ENCODE measurements around the gene CFTR. TPM values are rescaled to one million over a fixed set of nuclear protein-coding genes. Genes with fewer than 3 reads are reported as not detected.

The CFTR gene
- total and polyA plus RNA-seq, 2 of the 4 experiments (the other 2 are of a cell fraction), result 0.18 to 0.21 TPM

GRCh38 chr7:117656806-117657205 is 177.0 kb downstream of the CFTR start:
- dilution Hi-C loops (cut with HindIII; ENCODE audit: low sequenced_read_pairs, unreplicated experiment), result no loop called here

More at GRCh38 chr7:117656806-117657205, 177.0 kb downstream of the CFTR start:
- H2BK5ac ChIP-seq (ENCODE audit: low read depth, low read length, poor library complexity, severe bottlenecking), result no peak overlapping the region
- TF ChIP-seq, protein P1, sequence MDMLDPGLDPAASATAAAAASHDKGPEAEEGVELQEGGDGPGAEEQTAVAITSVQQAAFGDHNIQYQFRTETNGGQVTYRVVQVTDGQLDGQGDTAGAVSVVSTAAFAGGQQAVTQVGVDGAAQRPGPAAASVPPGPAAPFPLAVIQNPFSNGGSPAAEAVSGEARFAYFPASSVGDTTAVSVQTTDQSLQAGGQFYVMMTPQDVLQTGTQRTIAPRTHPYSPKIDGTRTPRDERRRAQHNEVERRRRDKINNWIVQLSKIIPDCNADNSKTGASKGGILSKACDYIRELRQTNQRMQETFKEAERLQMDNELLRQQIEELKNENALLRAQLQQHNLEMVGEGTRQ (IDR thresholded peaks at IDR 0.05; ENCODE audit: low read depth, low read length), result no peak
- TF ChIP-seq RCOR1 (IDR thresholded peaks at IDR 0.05; ENCODE audit: insufficient replicate concordance, low read length) (no peak), POLR2A (IDR thresholded peaks at IDR 0.05; ENCODE audit: low read depth, low read length) (no peak), NFE2L2 (IDR thresholded peaks at IDR 0.05; ENCODE audit: low read depth, low read length) (no peak), RAD21 (IDR thresholded peaks at IDR 0.05; ENCODE audit: low read length) (no peak), SMC3 (IDR thresholded peaks at IDR 0.05; ENCODE audit: low read depth, low read length) (no peak), MXI1 (IDR thresholded peaks at IDR 0.05; ENCODE audit: borderline replicate concordance, low read depth, low read length) (no peak), FOS (IDR thresholded peaks at IDR 0.05; ENCODE audit: low read depth, low read length) (no peak), ELK1 (IDR thresholded peaks at IDR 0.05; ENCODE audit: borderline replicate concordance, low read depth, low read length) (no peak), BHLHE40 (IDR thresholded peaks at IDR 0.05; ENCODE audit: low read depth, low read length) (no peak), RFX5 (IDR thresholded peaks at IDR 0.05; ENCODE audit: low read depth, low read length) (no peak), CEBPB (IDR thresholded peaks at IDR 0.05; ENCODE audit: low read depth, low read length) (no peak), MAFK (IDR thresholded peaks at IDR 0.05; ENCODE audit: low read depth, low read length) (no peak)
- TF ChIP-seq, protein P2, sequence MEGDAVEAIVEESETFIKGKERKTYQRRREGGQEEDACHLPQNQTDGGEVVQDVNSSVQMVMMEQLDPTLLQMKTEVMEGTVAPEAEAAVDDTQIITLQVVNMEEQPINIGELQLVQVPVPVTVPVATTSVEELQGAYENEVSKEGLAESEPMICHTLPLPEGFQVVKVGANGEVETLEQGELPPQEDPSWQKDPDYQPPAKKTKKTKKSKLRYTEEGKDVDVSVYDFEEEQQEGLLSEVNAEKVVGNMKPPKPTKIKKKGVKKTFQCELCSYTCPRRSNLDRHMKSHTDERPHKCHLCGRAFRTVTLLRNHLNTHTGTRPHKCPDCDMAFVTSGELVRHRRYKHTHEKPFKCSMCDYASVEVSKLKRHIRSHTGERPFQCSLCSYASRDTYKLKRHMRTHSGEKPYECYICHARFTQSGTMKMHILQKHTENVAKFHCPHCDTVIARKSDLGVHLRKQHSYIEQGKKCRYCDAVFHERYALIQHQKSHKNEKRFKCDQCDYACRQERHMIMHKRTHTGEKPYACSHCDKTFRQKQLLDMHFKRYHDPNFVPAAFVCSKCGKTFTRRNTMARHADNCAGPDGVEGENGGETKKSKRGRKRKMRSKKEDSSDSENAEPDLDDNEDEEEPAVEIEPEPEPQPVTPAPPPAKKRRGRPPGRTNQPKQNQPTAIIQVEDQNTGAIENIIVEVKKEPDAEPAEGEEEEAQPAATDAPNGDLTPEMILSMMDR (conservative IDR thresholded peaks at IDR 0.05; ENCODE audit: low read depth, low read length), result no peak
- H3K79me1 ChIP-seq (ENCODE audit: low read depth in 1 of 2, low read length in 2 of 2), result no peaks in the 10 kb centered on the region
- H3K56ac ChIP-seq (ENCODE audit: extremely low read depth, insufficient read depth, low read length), result no peak overlapping the region
- WGBS, 2 experiments (ENCODE audit: extremely low coverage in 2 of 2, insufficient read length in 1 of 2), result no CpG with 5 or more reads among the region's 2 CpGs
- ChIA-PET POLR2A (ENCODE audit: unreplicated experiment) (no interaction called here), CTCF (no interaction called here)
- peaks cover 3% of the 10 kb centered on the region; the same call in 1 of the 2 replicates for H3K4me1 ChIP-seq (ENCODE audit: control insufficient read depth, insufficient read depth, low read length)
- no peak overlapping the region for H3K18ac ChIP-seq (ENCODE audit: low read depth, low read length)
- no peak overlapping the region for H3K23ac ChIP-seq (ENCODE audit: low read depth, low read length)
- no peaks in the 10 kb centered on the region for H3K27me3 ChIP-seq (ENCODE audit: control insufficient read depth, insufficient read depth, low read length)
- no peak overlapping the region for H3K4me3 ChIP-seq (ENCODE audit: insufficient read depth, low read depth, low read length)
- no peak overlapping the region for H2BK20ac ChIP-seq (ENCODE audit: low read depth, low read length)
- no peak overlapping the region for H2AFZ ChIP-seq (replicated peaks; ENCODE audit: low read length, poor library complexity)
- intact Hi-C loops (cut with micrococcal nuclease) (no loop called here), in situ Hi-C loops (cut with MboI; ENCODE audit: low sequenced_read_pairs) (no loop called here)
- no peak overlapping the region for H3K4me2 ChIP-seq (ENCODE audit: low read depth, low read length)
- no peak overlapping the region for H4K8ac ChIP-seq (ENCODE audit: low read depth in 2 of 2, low read length in 2 of 2)
- no peak overlapping the region for H3K9ac ChIP-seq (ENCODE audit: low read depth, low read length)
- DNase-seq (no peak), ATAC-seq (ENCODE audit: low read depth) (no peak)
- H3K9me1 ChIP-seq (ENCODE audit: insufficient read depth, low read length), result no peaks in the 10 kb centered on the region; the same call in 1 of the 2 replicates
- H3K14ac ChIP-seq (replicated peaks; ENCODE audit: low read depth, low read length), result no peak overlapping the region
- H2AK9ac ChIP-seq (replicated peaks; ENCODE audit: low read depth, low read length, poor library complexity), result no peak overlapping the region
- H4K5ac ChIP-seq (ENCODE audit: low read depth, low read length), result no peak overlapping the region
- H3K27ac ChIP-seq (ENCODE audit: insufficient read depth, low read length), result no peak overlapping the region
- H3K9me3 ChIP-seq (ENCODE audit: control insufficient read depth, insufficient read depth, low read length), result no peaks in the 10 kb centered on the region
- no peak overlapping the region for H2AK5ac ChIP-seq (ENCODE audit: low read depth, low read length)
- no peak overlapping the region for H3K4ac ChIP-seq (ENCODE audit: low read depth, low read length)
- no peaks in the 10 kb centered on the region for H4K20me1 ChIP-seq (ENCODE audit: insufficient read depth, low read length)
- no peaks in the 10 kb centered on the region for H3K36me3 ChIP-seq (ENCODE audit: control insufficient read depth, insufficient read depth, low read length)
- H2BK120ac ChIP-seq (ENCODE audit: low read depth, low read length), result no peak overlapping the region
- no peak overlapping the region for H2BK15ac ChIP-seq (ENCODE audit: low read depth, low read length)
- no TSS peak for BruUV-seq (replicated peaks)
- no peak overlapping the region for H4K91ac ChIP-seq (ENCODE audit: insufficient read depth, low read depth, low read length)
